SK-N-SH (cell line): Measurements from ENCODE around the gene RFTN1. TPM values are rescaled to one million over a fixed set of nuclear protein-coding genes. Genes with fewer than 3 reads are reported as not detected.

Source experiments
- CTCF ChIA-PET: fragments of 300-600, 350-600 bp; formaldehyde crosslinking; extraction: SDS; loops from one replicate; lab custom pipeline; 2021; lab: Yijun Ruan, JAX
- POLR2A ChIA-PET: fragments of 350-600 bp; sonication (Branson Sonifier 250); formaldehyde crosslinking; extraction: SDS; loops from one replicate; lab custom pipeline; 2020; ENCODE audit warnings: antibody characterized with exemption, inconsistent platforms; lab: Yijun Ruan, JAX
- DNase-seq: peaks from one replicate; pipeline ENCODE4 v3.0.0; 2012
- H2AFZ ChIP-seq: fragments of 200-600 bp; sonication (generic); 2 replicates; pipeline ENCODE4 v1.8.1; 2016; ENCODE audit warnings: antibody characterized with exemption, mild to moderate bottlenecking, low read depth
- H3F3A ChIP-seq: fragments of 200-600 bp; sonication (generic); replicated peaks from 2 replicates; pipeline ENCODE3; 2016; ENCODE audit warnings: antibody characterized with exemption, mild to moderate bottlenecking; ENCODE audit not compliant: insufficient read depth
- H3K27ac ChIP-seq, 2 experiments: fragments of 200-500 bp in 1 of 2; fragments of 200-600 bp in 1 of 2; sonication (Bioruptor generic) in 1 of 2; sonication (generic), shearing (Covaris generic) in 1 of 2; 2 replicates each; pipeline versions ENCODE4 v1.5.1 to v1.6.1; 2014 to 2016; ENCODE audit warnings: low read depth in 2 of 2, inconsistent platforms in 1 of 2, low read length in 1 of 2, mild to moderate bottlenecking in 1 of 2, mixed read lengths in 1 of 2
- H3K27me3 ChIP-seq: fragments of 200-600 bp; sonication (generic), shearing (Covaris generic); 2 replicates; pipeline ENCODE4 v1.6.1; 2016; ENCODE audit warnings: mixed run types; ENCODE audit not compliant: insufficient read depth
- H3K36me3 ChIP-seq, 2 experiments: fragments of 200-500 bp in 1 of 2; fragments of 200-600 bp in 1 of 2; sonication (Bioruptor generic) in 1 of 2; sonication (generic) in 1 of 2; replicated peaks in 1 of 2; 2 replicates each; pipeline versions ENCODE3 to v1.5.1; 2014 to 2016; ENCODE audit warnings: low read length in 1 of 2, mild to moderate bottlenecking in 1 of 2; ENCODE audit not compliant: insufficient read depth in 2 of 2, control insufficient read depth in 1 of 2
- H3K4me1 ChIP-seq, 2 experiments: fragments of 200-500 bp in 1 of 2; fragments of 200-600 bp in 1 of 2; sonication (Bioruptor generic) in 1 of 2; sonication (generic), shearing (Covaris generic) in 1 of 2; 2 replicates each; pipeline versions ENCODE4 v1.5.1 to v1.6.1; 2014 to 2016; ENCODE audit warnings: low read depth in 1 of 2, low read length in 1 of 2, mixed run types in 1 of 2; ENCODE audit not compliant: insufficient read depth in 2 of 2, control insufficient read depth in 1 of 2
- H3K4me2 ChIP-seq: fragments of 200-600 bp; sonication (generic), shearing (Covaris generic); 2 replicates; pipeline ENCODE4 v1.6.1; 2017; ENCODE audit warnings: mixed run types
- H3K4me3 ChIP-seq, 2 experiments: fragments of 200-500 bp in 1 of 2; fragments of 200-600 bp in 1 of 2; sonication (Bioruptor generic) in 1 of 2; sonication (generic), shearing (Covaris generic) in 1 of 2; 2 replicates each; pipeline versions ENCODE4 v1.5.1 to v1.8.1; 2014 to 2016; ENCODE audit warnings: low read depth in 2 of 2, inconsistent platforms in 1 of 2, low read length in 1 of 2, mild to moderate bottlenecking in 1 of 2, mixed read lengths in 1 of 2, moderate library complexity in 1 of 2
- H3K79me2 ChIP-seq: fragments of 200-600 bp; sonication (generic); 2 replicates; pipeline ENCODE4 v1.8.1; 2017; ENCODE audit warnings: mild to moderate bottlenecking; ENCODE audit not compliant: insufficient read depth
- H3K9ac ChIP-seq: fragments of 200-600 bp; sonication (generic); 2 replicates; pipeline ENCODE4 v1.6.1; 2017; ENCODE audit warnings: mixed run types
- H3K9me2 ChIP-seq: fragments of 200-600 bp; sonication (generic); 2 replicates; pipeline ENCODE4 v1.6.1; 2017; ENCODE audit warnings: mixed run types
- H3K9me3 ChIP-seq: fragments of 200-600 bp; sonication (generic); 2 replicates; pipeline ENCODE4 v1.6.1; 2017; ENCODE audit warnings: mixed run types, mild to moderate bottlenecking, moderate library complexity
- H4K20me1 ChIP-seq: fragments of 200-600 bp; sonication (generic); 2 replicates; pipeline ENCODE4 v1.6.1; 2017; ENCODE audit warnings: mild to moderate bottlenecking, mixed run types; ENCODE audit not compliant: insufficient read depth
- FOSL2 ChIP-seq: IDR thresholded peaks from 2 replicates; pipeline ENCODE4 v1.4.0; 2012; ENCODE audit warnings: low read depth, mild to moderate bottlenecking, moderate library complexity, borderline replicate concordance
- FOXM1 ChIP-seq: IDR thresholded peaks from 2 replicates; pipeline ENCODE4 v1.4.0; 2012; ENCODE audit warnings: low read depth, mild to moderate bottlenecking
- GABPA ChIP-seq: IDR thresholded peaks from 2 replicates; pipeline ENCODE4 v1.4.0; 2012; ENCODE audit warnings: low read depth, mild to moderate bottlenecking
- IRF3 ChIP-seq: fragments of 150-350 bp; IDR thresholded peaks from 2 replicates; pipeline ENCODE4 v1.6.1; 2016; ENCODE audit warnings: mild to moderate bottlenecking, low read depth, low read length
- JUND ChIP-seq: IDR thresholded peaks from 2 replicates; pipeline ENCODE4 v1.4.0; 2012
- MAX ChIP-seq: IDR thresholded peaks from 2 replicates; pipeline ENCODE4 v1.4.0; 2012; ENCODE audit warnings: low read depth
- MEF2A ChIP-seq: IDR thresholded peaks from 2 replicates; pipeline ENCODE4 v1.4.0; 2012; ENCODE audit warnings: low read depth, borderline replicate concordance
- MXI1 ChIP-seq: IDR thresholded peaks from 2 replicates; pipeline ENCODE4 v1.6.1; 2012; ENCODE audit warnings: mild to moderate bottlenecking, low read depth, low read length, improper control_type of control experiment
- POLR2AphosphoS5 ChIP-seq: IDR thresholded peaks from 2 replicates; pipeline ENCODE4 v1.6.1; 2012; ENCODE audit warnings: low read depth, low read length
- RCOR1 ChIP-seq: fragments of 150-350 bp; IDR thresholded peaks from 2 replicates; pipeline ENCODE4 v1.6.1; 2017; ENCODE audit warnings: antibody characterized with exemption, low read length
- REST ChIP-seq: IDR thresholded peaks from 2 replicates; pipeline ENCODE4 v1.6.1; 2012; ENCODE audit warnings: mild to moderate bottlenecking, low read depth, low read length, moderate library complexity
- RFX5 ChIP-seq: IDR thresholded peaks from 2 replicates; pipeline ENCODE4 v1.6.1; 2012; ENCODE audit warnings: mild to moderate bottlenecking, improper control_type of control experiment, low read length
- SIN3A ChIP-seq: IDR thresholded peaks from 2 replicates; pipeline ENCODE4 v1.6.1; 2012; ENCODE audit warnings: low read depth, mild to moderate bottlenecking, low read length, moderate library complexity, borderline replicate concordance
- SMC3 ChIP-seq: IDR thresholded peaks from 2 replicates; pipeline ENCODE4 v1.6.1; 2012; ENCODE audit warnings: low read depth, low read length, improper control_type of control experiment
- TAF1 ChIP-seq: IDR thresholded peaks from 2 replicates; pipeline ENCODE4 v1.6.1; 2012; ENCODE audit warnings: low read depth, mild to moderate bottlenecking, low read length, moderate library complexity, borderline replicate concordance
- TEAD4 ChIP-seq: IDR thresholded peaks from 2 replicates; pipeline ENCODE4 v1.4.0; 2012; ENCODE audit warnings: mild to moderate bottlenecking, borderline replicate concordance; ENCODE audit not compliant: insufficient read depth
- USF1 ChIP-seq: IDR thresholded peaks from 2 replicates; pipeline ENCODE4 v1.4.0; 2012; ENCODE audit warnings: low read depth, borderline replicate concordance
- USF2 ChIP-seq: fragments of 150-350 bp; IDR thresholded peaks from 2 replicates; pipeline ENCODE4 v1.6.1; 2017; ENCODE audit warnings: antibody characterized with exemption, low read length, low read depth, borderline replicate concordance
- YY1 ChIP-seq: IDR thresholded peaks from 2 replicates; pipeline ENCODE4 v1.4.0; 2012; ENCODE audit warnings: low read depth, mild to moderate bottlenecking
- ZBTB33 ChIP-seq: IDR thresholded peaks from 2 replicates; pipeline ENCODE4 v1.4.0; 2012; ENCODE audit warnings: low read depth, borderline replicate concordance
- WGBS: methylation state at CpG from one replicate; pipeline ENCODE4 v1.1.6; 2017; ENCODE audit warnings: low lambda C conversion rate; 5-methylcytosine and 5-hydroxymethylcytosine counted together
- polyA plus RNA-seq, 3 experiments: library from polyadenylated mRNA; depleted of rRNA; stranded (reverse); fragments of >200 nt; gene quantifications; 2 replicates each; pipeline ENCODE4 v1.2.3, GENCODE V29; 2012

Gene RFTN1
- polyA plus RNA-seq, 1 of the 3 experiments (the other 2 are of a cell fraction): 21.2 TPM

GRCh38 chr3:16369885-16370284 is 143.6 kb downstream of the RFTN1 start:
- H3K4me1 ChIP-seq: no peaks in the 10 kb centered on the region; a peak in 1 of 4 replicates
- TF ChIP-seq SMC3 (no peak), MEF2A (no peak), REST (no peak), USF2 (no peak), MAX (no peak), GABPA (no peak), YY1 (no peak), TAF1 (no peak), MXI1 (no peak), FOSL2 (no peak), RFX5 (no peak), USF1 (no peak), RCOR1 (no peak), IRF3 (no peak), TEAD4 (no peak), FOXM1 (no peak), POLR2AphosphoS5 (no peak), SIN3A (no peak), JUND (no peak), ZBTB33 (no peak)
- POLR2A ChIA-PET: no interaction called here
- no peak overlapping the region for H3K4me2 ChIP-seq
- H4K20me1 ChIP-seq: no peaks in the 10 kb centered on the region
- DNase-seq: no peak
- no peaks in the 10 kb centered on the region for H3K79me2 ChIP-seq
- CTCF ChIA-PET: no interaction called here
- H3K9ac ChIP-seq: no peak overlapping the region
- WGBS: 96% methylated on average over 8 of the region's 8 CpGs
- no peak overlapping the region for H2AFZ ChIP-seq
- no peak overlapping the region for H3K4me3 ChIP-seq
- H3K36me3 ChIP-seq: peaks cover 2 to 35% of the 10 kb centered on the region in 2 experiments
- H3K9me2 ChIP-seq: no peaks in the 10 kb centered on the region
- no peaks in the 10 kb centered on the region for H3K27me3 ChIP-seq
- no peaks in the 10 kb centered on the region for H3F3A ChIP-seq
- H3K27ac ChIP-seq: no peak overlapping the region
- H3K9me3 ChIP-seq: no peaks in the 10 kb centered on the region
